Esophagus muscularis mucosa (tissue), 4 donors: ENCODE data around the gene NELFA. TPM values are rescaled to one million over a fixed set of nuclear protein-coding genes. Genes with fewer than 3 reads are reported as not detected.

Source experiments
- DNase-seq: peaks from one replicate; pipeline ENCODE4 v3.0.0-alpha.2; 2017; ENCODE audit errors: extremely low spot score
- H3K27ac ChIP-seq, 4 donors: fragments of 200-600 bp; sonication (generic); replicated peaks in 1 of 4; 1 replicate in 3 of 4; 2 replicates in 1 of 4; pipeline ENCODE4 v1.5.1; 2016 to 2019; ENCODE audit warnings: mild to moderate bottlenecking in 1 of 4
- H3K27me3 ChIP-seq, 4 donors: fragments of 200-600 bp; sonication (generic); one replicate each; pipeline versions ENCODE4 v1.5.1 to v1.6.0; 2016 to 2019
- H3K36me3 ChIP-seq, 4 donors: fragments of 200-600 bp; sonication (generic); one replicate each; pipeline ENCODE4 v1.5.1; 2016 to 2019
- H3K4me1 ChIP-seq, 4 donors: fragments of 200-600 bp; sonication (generic); one replicate each; pipeline ENCODE4 v1.5.1; 2016 to 2019
- H3K4me3 ChIP-seq, 4 donors: fragments of 200-600 bp; sonication (generic); 1 replicate in 2 of 4; 2 replicates in 2 of 4; pipeline ENCODE4 v1.5.1; 2016 to 2019; ENCODE audit warnings: mild to moderate bottlenecking in 4 of 4, moderate library complexity in 1 of 4
- H3K9me3 ChIP-seq, 4 donors: fragments of 200-600 bp; sonication (generic); 1 replicate in 3 of 4; 2 replicates in 1 of 4; pipeline ENCODE4 v1.5.1; 2016 to 2019
- CTCF ChIP-seq, 3 experiments: fragments of 200-600 bp in 2 of 3; fragments of 450-650 bp in 1 of 3; sonication (generic) in 2 of 3; IDR thresholded peaks; one replicate each; pipeline ENCODE4 v1.5.1; 2017 to 2019; ENCODE audit warnings: antibody characterized with exemption in 3 of 3, mild to moderate bottlenecking in 2 of 3, moderate library complexity in 1 of 3
- EP300 ChIP-seq: sonication (generic); formaldehyde crosslinking; IDR thresholded peaks from one replicate; pipeline ENCODE4 v1.6.1; 2017; ENCODE audit warnings: antibody characterized with exemption
- POLR2A ChIP-seq: fragments of 450-650 bp; IDR thresholded peaks from one replicate; pipeline ENCODE4 v1.6.1; 2017; ENCODE audit warnings: antibody characterized with exemption, moderate library complexity, mild to moderate bottlenecking, low read depth
- POLR2AphosphoS5 ChIP-seq, 2 donors: sonication (generic); formaldehyde crosslinking; IDR thresholded peaks; one replicate each; pipeline ENCODE4 v1.6.1; 2017; ENCODE audit warnings: antibody characterized with exemption in 2 of 2
- WGBS: methylation state at CpG from one replicate; pipeline ENCODE4 v1.1.5; 2018; 5-methylcytosine and 5-hydroxymethylcytosine counted together
- intact Hi-C: fragments of 100-400 bp; cut with DNase I; formaldehyde crosslinking; loops from one replicate; pipeline ENCODE4 v1.15.1; 2023
- total RNA-seq, 4 donors: library from RNA; depleted of rRNA; stranded (reverse); fragments of >200 nt; gene quantifications; one replicate each; pipeline versions ENCODE4 v1.1.0 to v1.2.1, GENCODE V29; 2016

NELFA gene
- total RNA-seq, 4 donors from 2014 or later: 15.4 to 23.7 (median 18.7) TPM

- no peaks in the 10 kb centered on the region for H3K9me3 ChIP-seq
- no peaks in the 10 kb centered on the region for H3K27me3 ChIP-seq
- peaks cover 0 to 5% (median 2%) of the 10 kb centered on the region in 4 donors for H3K4me1 ChIP-seq
- no peak for DNase-seq
- WGBS: 82% methylated on average over 7 of the region's 7 CpGs
- TF ChIP-seq EP300 (no peak), CTCF (IDR thresholded peaks at IDR 0.05) (no peak), POLR2A (no peak), POLR2AphosphoS5 (IDR thresholded peaks at IDR 0.05) (no peak)
- no peak overlapping the region for H3K4me3 ChIP-seq
- no peak overlapping the region for H3K27ac ChIP-seq
- peaks cover 42 to 90% (median 76%) of the 10 kb centered on the region in 4 donors for H3K36me3 ChIP-seq
- intact Hi-C loops: no loop called here
These were observed 48.5 kb downstream of the NELFA start for GRCh38 chr4:1960170-1960825.

GRCh38 chr4:1959104-1959384 is 49.7 kb downstream of the NELFA start:
- peaks cover 0 to 5% (median 2%) of the 10 kb centered on the region in 4 donors for H3K4me1 ChIP-seq
- no peaks in the 10 kb centered on the region for H3K27me3 ChIP-seq
- WGBS: 81% methylated on average over 5 of the region's 5 CpGs
- H3K9me3 ChIP-seq: no peaks in the 10 kb centered on the region
- no peak overlapping the region for H3K4me3 ChIP-seq
- no peak overlapping the region for H3K27ac ChIP-seq
- intact Hi-C loops: no loop called here
- TF ChIP-seq CTCF (IDR thresholded peaks at IDR 0.05): no peak
- TF ChIP-seq EP300: no peak
- TF ChIP-seq POLR2A: no peak
- no peak for TF ChIP-seq POLR2AphosphoS5 (IDR thresholded peaks at IDR 0.05)
- DNase-seq: no peak
- H3K36me3 ChIP-seq: peaks cover 42 to 96% (median 86%) of the 10 kb centered on the region in 4 donors

GRCh38 chr4:1958276-1959103 is 50.3 kb downstream of the NELFA start:
- TF ChIP-seq POLR2A (no peak), CTCF (IDR thresholded peaks at IDR 0.05) (no peak), POLR2AphosphoS5 (IDR thresholded peaks at IDR 0.05) (no peak), EP300 (no peak)
- H3K27me3 ChIP-seq: no peaks in the 10 kb centered on the region
- 73% methylated on average over 12 of the region's 15 CpGs for WGBS
- DNase-seq: no peak
- no peak overlapping the region for H3K27ac ChIP-seq
- no peaks in the 10 kb centered on the region for H3K9me3 ChIP-seq
- intact Hi-C loops: no loop called here
- peaks cover 0 to 5% (median 2%) of the 10 kb centered on the region in 4 donors for H3K4me1 ChIP-seq
- H3K36me3 ChIP-seq: peaks cover 42 to 98% (median 86%) of the 10 kb centered on the region in 4 donors
- H3K4me3 ChIP-seq: no peak overlapping the region

- no peaks in the 10 kb centered on the region for H3K9me3 ChIP-seq
- TF ChIP-seq CTCF (IDR thresholded peaks at IDR 0.05) (no peak), POLR2A (no peak), EP300 (no peak), POLR2AphosphoS5 (IDR thresholded peaks at IDR 0.05) (no peak)
- no peak overlapping the region for H3K4me3 ChIP-seq
- WGBS: 93% methylated on average over 12 of the region's 12 CpGs
- intact Hi-C loops: no loop called here
- DNase-seq: no peak
- no peaks in the 10 kb centered on the region for H3K27me3 ChIP-seq
- H3K27ac ChIP-seq: no peak overlapping the region
- peaks cover 0 to 5% (median 2%) of the 10 kb centered on the region in 4 donors for H3K4me1 ChIP-seq
- peaks cover 47 to 98% (median 87%) of the 10 kb centered on the region in 4 donors for H3K36me3 ChIP-seq
These were observed 52.1 kb downstream of the NELFA start for GRCh38 chr4:1956631-1957030.
